Suprapubic skin (tissue), 3 donors: ENCODE data around the gene PIGW.
"Not testable (repeated sequence)": the region's sequence is repeated elsewhere in the genome, so short reads cannot be mapped to it uniquely, and the experiment has no call there.

Experiments used
- CTCF ChIP-seq, 2 donors: fragments of 200-600 bp in 1 of 2; fragments of 450-650 bp in 1 of 2; sonication (generic) in 1 of 2; IDR thresholded peaks; one replicate each; pipeline ENCODE4 v1.5.1; 2016 to 2019; ENCODE audit warnings: antibody characterized with exemption in 2 of 2, mild to moderate bottlenecking in 1 of 2, moderate library complexity in 1 of 2
- POLR2A ChIP-seq, 2 donors: fragments of 450-650 bp; IDR thresholded peaks; one replicate each; pipeline ENCODE4 v1.6.1; 2017; ENCODE audit warnings: antibody characterized with exemption in 2 of 2, mild to moderate bottlenecking in 2 of 2, moderate library complexity in 2 of 2

GRCh38 chr17:36508439-36508838 is 26.3 kb upstream of the PIGW start:
- TF ChIP-seq POLR2A, CTCF (IDR thresholded peaks at IDR 0.05): not testable (repeated sequence)
